ENCODE measurements around the gene INSIG1. TPM values are rescaled to one million over a fixed set of nuclear protein-coding genes. Genes with fewer than 3 reads are reported as not detected.

INSIG1 gene
- total RNA-seq, 1 experiment from 2014 or later = 92.6 TPM

DNA sequence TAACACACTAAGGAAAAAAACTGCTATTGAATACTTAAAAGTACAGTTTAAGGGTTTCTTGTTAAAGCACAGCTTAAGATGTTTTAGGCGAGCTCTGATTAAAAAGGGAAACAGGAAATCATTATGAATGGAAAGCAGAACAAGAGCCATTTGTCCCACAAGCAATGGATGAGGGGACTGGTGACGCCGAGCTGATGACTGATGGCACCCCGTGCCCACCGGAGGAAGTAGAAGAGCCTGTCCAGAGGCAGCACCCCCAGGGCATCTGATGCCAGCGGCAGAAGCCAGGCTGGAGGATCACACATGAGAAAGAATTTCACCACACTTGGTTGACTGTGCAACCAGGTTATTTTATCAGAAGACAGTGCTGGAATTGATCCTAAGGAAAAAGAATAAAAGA lies 15.0 kb upstream of the INSIG1 start:
- in situ Hi-C loops (cut with HindIII; ENCODE audit: low pct_unique_long_range_greater_than_20kb, low sequenced_read_pairs) = no loop called here
- Histone ChIP-seq H3K27me3 (ENCODE audit: control insufficient read depth, insufficient read depth, low read length) (peaks cover 10% of the 10 kb centered on the region), H3K4me1 (ENCODE audit: control insufficient read depth, insufficient read depth, low read length) (no peaks in the 10 kb centered on the region), H3K36me3 (ENCODE audit: control insufficient read depth, insufficient read depth, low read length) (no peaks in the 10 kb centered on the region), H3K9me3 (ENCODE audit: control insufficient read depth, insufficient read depth, low read depth, low read length) (no peaks in the 10 kb centered on the region), H3K27ac (ENCODE audit: low read length) (no peak overlapping the region), H3K4me3 (ENCODE audit: low read depth in 2 of 2, low read length in 2 of 2) (no peak overlapping the region)
- POLR2A ChIA-PET = no interaction called here
- ATAC-seq (no peak), DNase-seq (ENCODE audit: low read depth, low spot score) (no peak)
- intact Hi-C loops (cut with micrococcal nuclease; ENCODE audit: unreplicated experiment) = no loop called here
- no TSS peak for BruUV-seq (replicated peaks)
- TF ChIP-seq, protein P1, sequence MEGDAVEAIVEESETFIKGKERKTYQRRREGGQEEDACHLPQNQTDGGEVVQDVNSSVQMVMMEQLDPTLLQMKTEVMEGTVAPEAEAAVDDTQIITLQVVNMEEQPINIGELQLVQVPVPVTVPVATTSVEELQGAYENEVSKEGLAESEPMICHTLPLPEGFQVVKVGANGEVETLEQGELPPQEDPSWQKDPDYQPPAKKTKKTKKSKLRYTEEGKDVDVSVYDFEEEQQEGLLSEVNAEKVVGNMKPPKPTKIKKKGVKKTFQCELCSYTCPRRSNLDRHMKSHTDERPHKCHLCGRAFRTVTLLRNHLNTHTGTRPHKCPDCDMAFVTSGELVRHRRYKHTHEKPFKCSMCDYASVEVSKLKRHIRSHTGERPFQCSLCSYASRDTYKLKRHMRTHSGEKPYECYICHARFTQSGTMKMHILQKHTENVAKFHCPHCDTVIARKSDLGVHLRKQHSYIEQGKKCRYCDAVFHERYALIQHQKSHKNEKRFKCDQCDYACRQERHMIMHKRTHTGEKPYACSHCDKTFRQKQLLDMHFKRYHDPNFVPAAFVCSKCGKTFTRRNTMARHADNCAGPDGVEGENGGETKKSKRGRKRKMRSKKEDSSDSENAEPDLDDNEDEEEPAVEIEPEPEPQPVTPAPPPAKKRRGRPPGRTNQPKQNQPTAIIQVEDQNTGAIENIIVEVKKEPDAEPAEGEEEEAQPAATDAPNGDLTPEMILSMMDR (IDR thresholded peaks at IDR 0.05) = no peak
- TF ChIP-seq SIN3A (IDR thresholded peaks at IDR 0.05; ENCODE audit: borderline replicate concordance, insufficient read depth, low read depth, low read length) (no peak), TCF7L2 (IDR thresholded peaks at IDR 0.05; ENCODE audit: low read depth, low read length) (no peak), POLR2AphosphoS5 (IDR thresholded peaks at IDR 0.05; ENCODE audit: low read depth, low read length) (no peak)
- TF ChIP-seq, protein P2, sequence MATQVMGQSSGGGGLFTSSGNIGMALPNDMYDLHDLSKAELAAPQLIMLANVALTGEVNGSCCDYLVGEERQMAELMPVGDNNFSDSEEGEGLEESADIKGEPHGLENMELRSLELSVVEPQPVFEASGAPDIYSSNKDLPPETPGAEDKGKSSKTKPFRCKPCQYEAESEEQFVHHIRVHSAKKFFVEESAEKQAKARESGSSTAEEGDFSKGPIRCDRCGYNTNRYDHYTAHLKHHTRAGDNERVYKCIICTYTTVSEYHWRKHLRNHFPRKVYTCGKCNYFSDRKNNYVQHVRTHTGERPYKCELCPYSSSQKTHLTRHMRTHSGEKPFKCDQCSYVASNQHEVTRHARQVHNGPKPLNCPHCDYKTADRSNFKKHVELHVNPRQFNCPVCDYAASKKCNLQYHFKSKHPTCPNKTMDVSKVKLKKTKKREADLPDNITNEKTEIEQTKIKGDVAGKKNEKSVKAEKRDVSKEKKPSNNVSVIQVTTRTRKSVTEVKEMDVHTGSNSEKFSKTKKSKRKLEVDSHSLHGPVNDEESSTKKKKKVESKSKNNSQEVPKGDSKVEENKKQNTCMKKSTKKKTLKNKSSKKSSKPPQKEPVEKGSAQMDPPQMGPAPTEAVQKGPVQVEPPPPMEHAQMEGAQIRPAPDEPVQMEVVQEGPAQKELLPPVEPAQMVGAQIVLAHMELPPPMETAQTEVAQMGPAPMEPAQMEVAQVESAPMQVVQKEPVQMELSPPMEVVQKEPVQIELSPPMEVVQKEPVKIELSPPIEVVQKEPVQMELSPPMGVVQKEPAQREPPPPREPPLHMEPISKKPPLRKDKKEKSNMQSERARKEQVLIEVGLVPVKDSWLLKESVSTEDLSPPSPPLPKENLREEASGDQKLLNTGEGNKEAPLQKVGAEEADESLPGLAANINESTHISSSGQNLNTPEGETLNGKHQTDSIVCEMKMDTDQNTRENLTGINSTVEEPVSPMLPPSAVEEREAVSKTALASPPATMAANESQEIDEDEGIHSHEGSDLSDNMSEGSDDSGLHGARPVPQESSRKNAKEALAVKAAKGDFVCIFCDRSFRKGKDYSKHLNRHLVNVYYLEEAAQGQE (IDR thresholded peaks at IDR 0.05; ENCODE audit: insufficient read depth in 1 of 2, low read depth in 2 of 2, low read length in 1 of 2) = no peak
- CTCF ChIA-PET = no interaction called here

DNA sequence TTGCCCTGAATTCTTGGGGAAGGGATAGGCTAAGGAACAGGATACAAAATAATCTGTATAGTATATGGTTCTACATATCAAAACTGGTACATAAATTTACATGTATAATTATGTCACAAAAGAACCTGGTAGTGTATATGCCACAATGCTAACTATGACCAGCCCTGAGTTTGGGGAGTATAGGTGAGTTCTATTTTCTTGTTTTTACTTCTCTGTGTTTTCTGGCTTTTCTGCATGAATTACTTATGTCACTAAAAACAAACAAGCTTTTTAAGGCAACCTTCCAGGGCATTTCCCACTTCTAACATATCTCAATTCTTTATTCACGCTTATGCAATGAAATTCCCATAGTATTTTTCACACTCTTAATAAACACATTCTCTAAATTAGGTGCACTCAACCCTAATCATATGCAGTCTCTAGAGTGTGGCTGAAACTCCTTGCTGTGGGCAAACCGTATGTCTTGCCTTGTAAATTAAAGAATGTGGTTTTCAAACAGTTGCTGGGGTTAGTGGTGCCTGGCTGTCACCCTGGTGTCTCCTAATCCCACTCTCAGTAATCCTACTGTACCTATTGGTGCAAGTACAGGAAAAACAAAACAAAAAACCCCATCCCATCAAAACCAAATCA lies 14.0 kb upstream of the INSIG1 start:
- Histone ChIP-seq H3K4me3 (ENCODE audit: low read depth in 2 of 2, low read length in 2 of 2) (no peak overlapping the region), H3K9me3 (ENCODE audit: control insufficient read depth, insufficient read depth, low read depth, low read length) (no peaks in the 10 kb centered on the region), H3K4me1 (ENCODE audit: control insufficient read depth, insufficient read depth, low read length) (no peaks in the 10 kb centered on the region), H3K36me3 (ENCODE audit: control insufficient read depth, insufficient read depth, low read length) (no peaks in the 10 kb centered on the region), H3K27me3 (ENCODE audit: control insufficient read depth, insufficient read depth, low read length) (peaks cover 10% of the 10 kb centered on the region), H3K27ac (ENCODE audit: low read length) (no peak overlapping the region)
- TF ChIP-seq, protein P1 (IDR thresholded peaks at IDR 0.05) = no peak
- TF ChIP-seq SIN3A (IDR thresholded peaks at IDR 0.05; ENCODE audit: borderline replicate concordance, insufficient read depth, low read depth, low read length) (no peak), POLR2AphosphoS5 (IDR thresholded peaks at IDR 0.05; ENCODE audit: low read depth, low read length) (no peak)
- intact Hi-C loops (cut with micrococcal nuclease; ENCODE audit: unreplicated experiment) = no loop called here
- BruUV-seq (replicated peaks) = no TSS peak
- in situ Hi-C loops (cut with HindIII; ENCODE audit: low pct_unique_long_range_greater_than_20kb, low sequenced_read_pairs) = no loop called here
- no peak for ATAC-seq
- ChIA-PET CTCF (interaction anchor here (0.7 kb wide), 1 partner anchor 14 kb away, joined by 4 read pairs; no protein-coding TSS in a partner anchor), POLR2A (no interaction called here)
- no peak for DNase-seq (ENCODE audit: low read depth, low spot score)
